NCI-H345 treated with DMSO at 0.1 percent for 48 hours (cell line): ENCODE measurements around the gene ESYT2.

Source experiments
- DNase-seq: peaks from one replicate; lab custom pipeline; 2025; ENCODE audit not compliant: unreplicated experiment; lab: John Stamatoyannopoulos, UW

ESYT2 gene

GRCh38 chr7:158729646-158730382, 99.5 kb downstream of the ESYT2 start:
- no peak for DNase-seq

- DNase-seq, result no peak
These were observed 100.2 kb downstream of the ESYT2 start for GRCh38 chr7:158728911-158729645.

- DNase-seq, result no peak
These were observed 101.6 kb downstream of the ESYT2 start for GRCh38 chr7:158727690-158728089.

GRCh38 chr7:158726277-158726807, 103.0 kb downstream of the ESYT2 start:
- DNase-seq, result no peak

GRCh38 chr7:158725506-158725800, 103.9 kb downstream of the ESYT2 start:
- no peak for DNase-seq

GRCh38 chr7:158724658-158725505, 104.4 kb downstream of the ESYT2 start:
- DNase-seq, result no peak

GRCh38 chr7:158723714-158724385, 105.5 kb downstream of the ESYT2 start:
- DNase-seq, result no peak

- no peak for DNase-seq
These were observed 106.0 kb downstream of the ESYT2 start for GRCh38 chr7:158723266-158723665.

GRCh38 chr7:158722574-158723237, 106.6 kb downstream of the ESYT2 start:
- DNase-seq, result no peak

GRCh38 chr7:158720112-158720511, 109.2 kb downstream of the ESYT2 start:
- DNase-seq, result no peak

GRCh38 chr7:158716802-158717201, 112.5 kb downstream of the ESYT2 start:
- DNase-seq, result no peak

- no peak for DNase-seq
These were observed 118.6 kb downstream of the ESYT2 start for GRCh38 chr7:158710651-158711102.

- DNase-seq, result no peak
These were observed 121.7 kb downstream of the ESYT2 start for GRCh38 chr7:158707610-158708009.

- DNase-seq, result no peak
These were observed 122.4 kb downstream of the ESYT2 start for GRCh38 chr7:158706710-158707590.

GRCh38 chr7:158706273-158706704, 123.0 kb downstream of the ESYT2 start:
- no peak for DNase-seq

- peak; percentile 34 for DNase-seq
These were observed 124.0 kb downstream of the ESYT2 start for GRCh38 chr7:158705234-158705850.

- peak; percentile 91 for DNase-seq
These were observed 124.6 kb downstream of the ESYT2 start, which contains the start of gene NCAPG2 for GRCh38 chr7:158704524-158705233. Gene NCAPG2 (minus strand): TSS chr7:158704804. CDS start chr7:158701899, 2,905 bp downstream.
